HCT116 (cell line): ENCODE measurements around the gene NDOR1.

Experiments
- EZH2 ChIP-seq: fragments of 200-600 bp; sonication (generic); IDR thresholded peaks from 2 replicates; pipeline ENCODE4 v1.6.1; 2017; ENCODE audit warnings: antibody characterized with exemption, mixed run types
- EZH2phosphoT487 ChIP-seq: fragments of 200-600 bp; IDR thresholded peaks from 2 replicates; pipeline ENCODE4 v1.6.1; 2018; ENCODE audit warnings: antibody characterized with exemption, borderline replicate concordance
- POLR2A ChIP-seq: IDR thresholded peaks from 2 replicates; pipeline ENCODE4 v1.7.0; 2011; ENCODE audit warnings: borderline replicate concordance; ENCODE audit not compliant: insufficient read depth, insufficient read length; ENCODE audit errors: extremely low read depth
- POLR2AphosphoS5 ChIP-seq: IDR thresholded peaks from 2 replicates; pipeline ENCODE4 v1.6.1; 2011; ENCODE audit warnings: mild to moderate bottlenecking, low read depth, low read length, moderate library complexity
- TCF7L2 ChIP-seq: IDR thresholded peaks from 2 replicates; pipeline ENCODE4 v1.7.0; 2011; ENCODE audit warnings: borderline replicate concordance, inconsistent platforms; ENCODE audit not compliant: insufficient read depth, insufficient read length; ENCODE audit errors: extremely low read depth
- TF ChIP-seq, protein P1 (sequence below), 3 experiments: fragments of 200-600 bp in 1 of 3; sonication (generic) in 1 of 3; IDR thresholded peaks in 2 of 3; conservative IDR thresholded peaks in 1 of 3; 2 replicates each; pipeline ENCODE4 v1.5.1; 2012 to 2017; ENCODE audit warnings: low read depth in 2 of 3, low read length in 2 of 3, antibody characterized with exemption in 1 of 3, borderline replicate concordance in 1 of 3, control low read depth in 1 of 3, mild to moderate bottlenecking in 1 of 3, mixed read lengths in 1 of 3, mixed run types in 1 of 3, moderate library complexity in 1 of 3; ENCODE audit not compliant: insufficient read depth in 1 of 3
- TF ChIP-seq, protein P2 (sequence below): IDR thresholded peaks from 2 replicates; pipeline ENCODE4 v1.6.1; 2012

DNA sequence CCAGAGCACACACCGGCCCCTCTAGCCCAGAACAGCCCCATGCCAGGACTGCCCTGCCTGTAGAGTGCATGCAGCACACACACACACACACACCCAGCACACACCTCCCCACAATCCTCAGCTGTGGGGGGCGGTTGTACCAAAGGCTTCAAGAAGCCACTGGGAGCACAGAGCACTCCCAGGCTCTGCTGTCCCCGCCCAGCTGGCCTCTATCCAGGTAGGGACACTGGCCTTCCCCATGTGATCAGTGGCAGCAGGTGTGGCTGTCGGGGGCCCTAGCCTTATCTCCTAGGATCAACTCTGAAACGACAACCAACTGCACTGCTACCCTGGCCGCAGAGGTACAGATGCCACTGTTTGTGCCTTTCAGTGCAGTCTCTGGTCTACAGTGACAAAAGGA is 19.1 kb upstream of the NDOR1 start:
- TF ChIP-seq, protein P1, sequence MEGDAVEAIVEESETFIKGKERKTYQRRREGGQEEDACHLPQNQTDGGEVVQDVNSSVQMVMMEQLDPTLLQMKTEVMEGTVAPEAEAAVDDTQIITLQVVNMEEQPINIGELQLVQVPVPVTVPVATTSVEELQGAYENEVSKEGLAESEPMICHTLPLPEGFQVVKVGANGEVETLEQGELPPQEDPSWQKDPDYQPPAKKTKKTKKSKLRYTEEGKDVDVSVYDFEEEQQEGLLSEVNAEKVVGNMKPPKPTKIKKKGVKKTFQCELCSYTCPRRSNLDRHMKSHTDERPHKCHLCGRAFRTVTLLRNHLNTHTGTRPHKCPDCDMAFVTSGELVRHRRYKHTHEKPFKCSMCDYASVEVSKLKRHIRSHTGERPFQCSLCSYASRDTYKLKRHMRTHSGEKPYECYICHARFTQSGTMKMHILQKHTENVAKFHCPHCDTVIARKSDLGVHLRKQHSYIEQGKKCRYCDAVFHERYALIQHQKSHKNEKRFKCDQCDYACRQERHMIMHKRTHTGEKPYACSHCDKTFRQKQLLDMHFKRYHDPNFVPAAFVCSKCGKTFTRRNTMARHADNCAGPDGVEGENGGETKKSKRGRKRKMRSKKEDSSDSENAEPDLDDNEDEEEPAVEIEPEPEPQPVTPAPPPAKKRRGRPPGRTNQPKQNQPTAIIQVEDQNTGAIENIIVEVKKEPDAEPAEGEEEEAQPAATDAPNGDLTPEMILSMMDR (IDR thresholded peaks at IDR 0.05 in 2 of 3, conservative IDR thresholded peaks at IDR 0.05 in 1 of 3; ENCODE audit: borderline replicate concordance in 1 of 3, insufficient read depth in 1 of 3, low read depth in 2 of 3, low read length in 2 of 3), result no peak
- no peak for TF ChIP-seq EZH2
- TF ChIP-seq POLR2A, result no peak
- TF ChIP-seq TCF7L2, result no peak
- TF ChIP-seq EZH2phosphoT487, result no peak
- no peak for TF ChIP-seq POLR2AphosphoS5
- TF ChIP-seq, protein P2, sequence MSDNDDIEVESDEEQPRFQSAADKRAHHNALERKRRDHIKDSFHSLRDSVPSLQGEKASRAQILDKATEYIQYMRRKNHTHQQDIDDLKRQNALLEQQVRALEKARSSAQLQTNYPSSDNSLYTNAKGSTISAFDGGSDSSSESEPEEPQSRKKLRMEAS, result no peak
